GM18507 (cell line): ENCODE results near the gene CUL2.

Experiments used
- DNase-seq: peaks from one replicate; pipeline ENCODE4 v3.0.0; 2011; ENCODE audit warnings: low read depth; ENCODE audit not compliant: insufficient read length; ENCODE audit errors: extremely low spot score
- FAIRE-seq: peaks from 2 replicates; lab custom pipeline; 2011; peaks lifted over from hg19 to GRCh38; lab: Jason Lieb, UNC

The CUL2 gene

DNA sequence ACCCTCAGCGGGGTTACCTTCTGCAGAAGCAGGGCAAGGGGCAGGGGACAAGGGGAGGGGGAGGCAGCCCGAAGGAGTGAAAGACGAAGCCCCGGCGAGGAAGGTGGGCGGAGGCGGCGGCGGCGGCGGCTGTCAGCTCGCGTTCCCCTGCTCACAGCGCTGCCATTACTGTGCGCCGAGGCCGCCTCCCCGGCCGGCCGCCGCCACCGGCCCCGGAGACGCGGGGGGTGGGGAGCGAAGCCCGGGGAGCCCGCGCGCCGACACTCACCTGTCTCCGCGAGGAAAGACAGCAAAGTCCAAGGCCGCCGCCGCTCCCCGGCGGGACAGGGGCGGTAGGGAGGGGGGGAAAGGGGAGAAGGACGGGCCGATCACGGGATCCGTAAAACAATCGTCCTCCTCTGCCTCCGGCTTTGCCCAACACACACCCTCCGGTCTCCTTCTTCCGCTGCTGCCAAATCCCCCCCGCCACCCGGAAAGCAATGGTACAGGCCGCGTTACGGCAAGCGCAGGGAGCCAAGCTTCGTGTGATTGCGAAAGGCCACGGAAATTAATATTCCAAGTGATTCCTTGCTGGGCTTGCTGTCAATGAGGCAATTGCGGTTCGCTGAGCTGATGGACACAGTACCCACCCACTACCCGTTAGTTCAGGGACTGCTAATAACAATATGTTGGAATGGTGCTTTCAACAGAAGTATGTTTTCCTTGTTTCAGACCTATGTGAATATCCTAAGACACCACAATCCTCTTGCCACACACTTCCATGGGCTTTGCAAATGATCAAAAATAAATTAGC, at the start of gene CUL2:
TSS of gene CUL2 (minus strand) at position 180 of the 793 bp plus-strand sequence. CDS start 19,024 bp downstream, outside the sequence.
- FAIRE-seq: peak; percentile 91
- DNase-seq: peak; percentile 84

DNA sequence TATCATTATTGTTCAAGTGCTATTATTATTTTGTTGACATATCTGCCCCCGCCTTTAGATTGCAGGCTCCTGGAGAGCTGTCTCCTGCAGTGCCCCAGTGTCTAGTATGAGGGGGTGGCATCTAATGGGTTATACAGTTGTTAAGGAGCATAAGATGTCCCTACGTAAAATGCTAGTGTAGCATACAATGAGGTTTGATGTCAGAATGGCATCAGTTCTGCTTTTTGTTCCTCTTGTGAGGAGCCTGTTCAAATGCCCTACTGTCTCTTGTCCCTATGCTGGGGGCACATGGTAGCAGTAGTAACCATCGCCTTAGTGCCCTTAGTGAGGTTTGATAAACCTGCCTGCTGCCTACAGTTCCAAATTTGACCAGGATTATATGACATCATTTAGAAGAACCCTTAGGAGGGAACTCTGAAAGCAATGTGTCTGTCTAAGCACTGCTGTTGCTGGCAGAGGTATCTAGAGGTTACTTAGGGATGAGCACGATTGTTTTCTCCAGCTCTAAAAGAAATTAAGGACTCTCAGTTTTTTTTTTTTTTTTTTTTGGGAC, 46.2 kb upstream of the CUL2 start:
- FAIRE-seq (peak; percentile 79), DNase-seq (no peak)

DNA sequence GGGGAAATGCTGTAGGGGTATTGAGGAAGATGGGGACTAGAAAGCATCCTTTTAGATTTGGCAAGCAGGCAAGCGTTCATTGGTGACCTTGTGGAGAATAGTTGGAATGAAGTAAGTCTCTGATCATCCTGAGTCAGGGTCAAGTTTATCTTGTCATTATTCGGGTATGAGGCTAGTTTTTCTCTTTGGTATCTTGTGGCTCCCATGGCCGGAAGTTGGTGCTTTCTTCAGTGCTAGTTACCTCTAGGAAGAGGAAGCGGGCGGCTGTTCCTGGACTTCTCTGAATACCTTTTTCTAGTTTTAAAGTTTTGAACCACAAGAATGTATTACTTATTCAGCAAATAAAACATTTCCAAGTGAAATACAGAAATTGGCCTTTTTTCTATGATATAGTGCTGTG, 45.7 kb upstream of the CUL2 start:
- no peak for DNase-seq
- peak; percentile 85 for FAIRE-seq

DNA sequence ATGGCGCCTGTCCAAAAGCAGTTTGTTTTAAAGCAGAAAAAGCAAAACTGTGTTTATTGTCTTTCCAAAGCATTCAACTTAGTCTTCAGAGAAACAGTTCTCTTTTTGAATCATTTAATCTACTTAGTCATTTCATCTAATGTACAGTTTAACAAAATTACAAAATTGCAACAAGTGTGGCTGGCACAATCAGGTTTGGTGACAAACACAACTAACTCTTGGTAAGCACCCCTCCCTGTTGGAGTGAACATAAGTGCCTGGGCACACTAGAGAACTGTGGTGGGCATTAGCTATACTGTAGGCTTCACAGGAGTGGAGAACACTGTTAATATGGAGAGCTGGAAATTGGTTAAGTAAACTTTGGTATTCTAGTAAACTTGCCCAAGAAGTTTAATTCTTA, 43.4 kb upstream of the CUL2 start:
- DNase-seq (no peak), FAIRE-seq (peak; percentile 24)

DNA sequence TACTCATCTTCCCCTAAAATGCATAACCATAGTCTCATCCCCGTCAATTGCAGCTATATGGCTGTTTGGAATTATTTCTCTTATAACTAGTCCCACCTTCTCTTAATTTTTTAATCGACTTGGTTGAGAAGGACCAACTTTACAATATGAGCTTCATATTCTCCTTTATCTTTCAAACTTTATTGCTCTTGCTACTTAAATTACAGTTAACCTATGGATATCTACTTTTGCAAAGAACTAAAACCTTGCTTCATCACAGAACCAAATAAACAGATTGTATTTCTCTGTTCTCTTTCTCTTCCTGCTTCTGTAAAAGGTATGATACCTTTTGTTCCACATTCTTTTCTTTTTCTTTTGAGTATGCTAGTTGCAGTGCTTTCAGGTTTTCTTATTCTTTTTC, 42.6 kb upstream of the CUL2 start:
- DNase-seq: no peak
- FAIRE-seq: peak; percentile 66

DNA sequence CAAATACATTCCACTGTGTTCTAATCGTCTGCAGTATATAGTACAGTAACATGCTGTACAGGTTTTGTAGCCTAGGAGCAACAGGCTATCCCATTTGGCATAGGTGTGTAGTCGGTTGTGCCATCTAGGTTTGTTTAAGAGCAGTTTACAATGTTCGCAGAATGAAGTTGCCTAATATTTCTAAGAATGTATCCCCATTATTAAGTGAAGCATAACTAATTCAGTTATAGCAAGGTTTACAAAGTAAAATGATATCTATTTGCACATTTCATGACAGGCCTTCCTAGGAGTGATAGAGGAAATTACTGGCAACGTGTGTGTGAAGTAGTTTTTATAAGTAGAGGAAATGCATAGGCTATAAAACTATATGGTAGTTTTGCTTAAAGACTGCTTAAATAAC, 40.5 kb upstream of the CUL2 start:
- FAIRE-seq (peak; percentile 18), DNase-seq (no peak)

DNA sequence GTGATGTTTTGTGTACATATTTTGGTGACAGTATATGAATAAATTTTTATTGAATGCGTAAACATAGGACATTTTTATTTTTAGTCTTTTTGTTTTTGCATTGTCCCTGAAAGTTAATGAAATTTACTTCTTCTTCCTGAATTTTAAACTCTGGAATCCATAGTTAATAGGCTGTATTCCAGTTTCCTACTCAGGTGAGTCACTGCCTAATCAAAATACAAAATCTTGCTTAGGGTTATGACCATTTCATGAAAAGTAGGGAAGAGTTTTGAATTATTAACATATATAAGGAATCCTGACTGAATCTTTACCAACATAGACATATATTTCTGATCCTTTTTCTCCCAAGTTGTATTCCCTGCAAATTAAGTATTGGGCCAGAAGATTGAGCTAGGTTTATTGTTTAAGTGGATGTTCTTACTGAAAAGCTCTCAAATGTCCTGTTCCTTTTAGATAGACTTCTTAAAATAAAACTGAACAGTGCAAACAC, 39.1 kb upstream of the CUL2 start:
- DNase-seq (no peak), FAIRE-seq (peak; percentile 21)

DNA sequence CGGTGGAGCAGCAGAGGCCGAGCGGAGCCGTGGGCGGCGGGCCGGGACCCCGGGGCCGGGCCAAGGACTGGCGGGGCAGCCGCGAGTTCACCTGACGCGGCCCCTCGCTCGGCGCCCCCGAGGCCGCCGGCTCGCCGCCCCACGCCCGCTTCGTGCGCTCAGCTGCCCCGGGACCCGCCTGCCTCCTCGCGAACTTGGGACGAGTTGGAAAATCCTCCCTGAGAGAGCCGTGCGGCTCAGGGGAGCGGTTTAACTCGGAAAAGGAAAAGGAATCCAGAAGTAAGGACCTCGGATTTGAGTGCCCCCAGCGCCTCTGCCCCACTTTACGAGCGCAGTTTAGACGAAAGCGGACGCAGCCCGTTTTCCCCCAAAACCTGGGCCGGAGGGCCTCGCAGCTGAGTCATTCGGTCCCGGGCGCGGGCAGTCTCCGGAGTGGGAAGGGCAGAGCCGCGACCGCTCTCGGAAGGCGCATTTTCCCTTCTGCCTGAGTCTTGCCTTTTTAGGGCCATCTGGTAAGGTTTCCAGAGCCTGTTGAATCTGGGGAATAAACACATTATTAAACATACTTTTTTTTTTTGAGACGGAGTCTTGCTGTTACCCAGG, 37.2 kb upstream of the CUL2 start:
- FAIRE-seq: no peak

DNA sequence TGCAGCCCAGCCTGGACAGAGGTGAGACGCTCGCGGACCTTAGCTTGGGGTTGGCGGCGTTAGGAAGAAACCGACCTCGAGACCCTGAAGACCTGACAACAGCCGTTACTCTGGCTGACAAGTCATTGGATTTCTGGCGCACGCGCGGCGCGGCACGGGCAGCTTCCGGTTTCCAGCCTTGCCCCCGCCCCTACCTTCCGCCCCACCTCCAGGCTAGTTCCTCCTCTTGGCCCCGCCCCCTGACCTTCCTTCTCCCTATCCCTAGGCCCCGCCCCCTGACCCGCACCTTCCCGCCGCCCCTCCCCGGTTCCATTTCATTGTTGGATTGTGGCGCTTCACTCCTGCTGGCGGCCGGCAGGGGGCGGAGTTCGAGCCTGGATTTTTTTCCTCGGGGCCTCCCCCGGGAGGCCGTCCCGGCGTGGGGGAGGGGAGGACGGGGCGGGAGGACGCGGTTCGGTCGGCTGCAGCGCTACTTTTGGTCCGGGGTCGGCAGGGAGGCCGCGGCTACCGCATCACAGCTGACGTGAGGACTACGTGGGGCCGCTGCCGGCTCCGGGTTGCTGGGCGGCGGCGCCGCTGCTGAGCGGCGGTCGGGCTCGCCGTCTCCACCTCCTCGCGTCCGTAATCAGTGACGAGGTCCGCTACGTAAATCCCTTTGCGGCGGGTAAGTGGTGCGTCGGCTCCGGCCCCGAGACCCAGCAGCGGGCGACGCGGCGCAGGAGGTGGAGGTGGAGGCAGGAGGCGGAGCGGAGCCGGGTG, 36.6 kb upstream of the CUL2 start, which contains the start of gene CREM:
TSS of gene CREM (plus strand) at position 317 of the 759 bp plus-strand sequence. CDS start 10,990 bp downstream, outside the sequence.
- peak; percentile 87 for DNase-seq
- FAIRE-seq: peak; percentile 96

More for the DNA sequence above, 37.2 kb upstream of the CUL2 start:
- DNase-seq: no peak

DNA sequence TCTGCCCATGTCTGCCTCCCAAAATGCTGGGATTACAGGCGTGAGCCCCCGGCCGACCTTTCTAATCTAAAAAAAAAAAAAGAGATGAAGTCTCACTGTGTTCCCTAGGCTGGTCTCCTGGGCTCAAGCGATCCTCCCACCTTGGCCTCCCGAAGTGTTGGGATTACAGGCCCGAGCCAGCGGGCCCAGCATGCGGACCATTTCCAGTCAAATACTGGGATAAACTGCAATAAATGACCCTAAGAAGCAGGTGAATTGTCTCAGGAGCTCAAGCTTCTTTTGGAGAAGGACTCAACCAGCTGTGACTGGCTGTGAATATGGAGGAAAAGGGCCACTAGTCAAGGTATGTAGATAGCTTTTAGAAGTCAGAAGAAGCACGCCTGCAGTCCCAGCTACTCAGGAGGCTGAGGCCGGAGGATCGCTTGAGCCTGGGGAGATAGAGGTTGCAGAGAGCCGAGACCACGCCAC, 36.0 kb upstream of the CUL2 start:
- FAIRE-seq (no peak), DNase-seq (no peak)

DNA sequence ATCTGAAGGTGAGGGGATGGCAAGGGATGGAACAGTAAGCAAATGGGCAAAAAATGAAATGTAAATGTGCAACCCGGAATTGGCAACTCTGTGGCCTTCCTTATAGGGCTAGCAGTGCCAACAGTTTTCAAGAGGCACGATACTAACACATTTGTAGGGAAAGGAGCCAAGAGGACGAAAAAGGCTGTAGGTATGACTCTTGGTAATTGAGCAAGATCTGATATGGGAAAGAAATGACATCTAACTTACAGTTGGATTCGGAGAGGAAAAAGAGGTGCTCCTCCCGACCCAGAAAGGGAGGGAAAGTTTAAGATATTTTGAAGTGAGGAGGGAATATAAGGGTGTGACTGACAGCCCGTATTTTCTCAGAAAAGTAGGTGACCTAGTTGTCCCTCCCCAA, 34.4 kb upstream of the CUL2 start:
- DNase-seq (no peak), FAIRE-seq (no peak)

DNA sequence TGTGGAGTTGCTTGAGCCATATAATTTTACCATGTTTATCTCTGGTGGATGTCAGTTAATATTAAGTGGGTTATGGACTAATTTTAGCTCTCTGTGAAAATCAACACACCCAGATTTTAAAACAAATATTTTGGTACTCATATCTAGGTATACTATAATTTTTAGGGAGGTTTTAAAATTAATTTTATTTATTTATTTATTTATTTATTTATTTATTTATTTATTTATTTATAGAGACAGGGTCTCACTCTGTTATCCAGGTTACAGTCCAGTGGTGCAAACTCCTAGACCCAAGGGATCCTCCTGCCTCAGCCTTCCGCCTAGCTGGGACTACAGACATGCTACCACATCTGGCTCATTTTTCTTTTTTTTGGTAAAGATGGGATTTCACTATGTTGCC, 29.2 kb upstream of the CUL2 start:
- FAIRE-seq (no peak), DNase-seq (no peak)

DNA sequence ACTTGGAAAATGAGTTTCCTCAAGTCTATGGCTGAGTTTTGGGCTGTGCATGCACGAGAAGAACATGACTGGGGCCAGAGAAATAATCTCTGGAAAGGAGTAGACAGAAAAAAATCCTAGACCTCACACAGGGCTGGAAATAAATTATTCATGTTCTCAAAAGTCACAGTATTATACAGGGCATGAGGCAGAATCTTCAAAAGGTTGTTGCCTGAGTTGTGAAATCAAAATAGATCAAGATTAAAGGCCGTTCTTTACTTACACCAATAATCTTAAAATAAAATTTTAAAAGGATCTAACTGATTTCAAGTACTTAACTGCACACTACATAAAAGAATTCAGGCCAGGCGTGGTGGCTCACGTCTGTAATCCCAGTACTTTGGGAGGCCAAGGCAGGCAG, 22.4 kb upstream of the CUL2 start:
- no peak for FAIRE-seq
- no peak for DNase-seq

DNA sequence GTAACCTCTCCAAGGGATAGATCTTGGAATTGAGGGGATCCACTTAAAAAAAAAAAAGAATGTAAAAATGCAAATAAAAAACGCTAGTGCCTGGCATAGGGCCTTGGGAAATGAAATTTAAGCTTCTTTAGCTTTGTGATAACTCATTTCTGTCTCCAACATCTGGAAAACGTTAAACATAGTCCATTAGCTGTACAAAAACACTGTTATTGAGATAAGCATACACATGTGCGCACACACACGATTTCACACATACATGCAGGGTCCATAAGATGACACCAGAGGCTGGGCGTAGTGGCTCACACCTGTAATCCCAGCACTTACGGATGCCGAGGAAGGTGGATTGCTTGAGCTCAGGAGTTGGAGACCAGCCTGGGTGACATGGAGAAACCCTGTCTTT, 13.7 kb upstream of the CUL2 start:
- DNase-seq: no peak
- no peak for FAIRE-seq

DNA sequence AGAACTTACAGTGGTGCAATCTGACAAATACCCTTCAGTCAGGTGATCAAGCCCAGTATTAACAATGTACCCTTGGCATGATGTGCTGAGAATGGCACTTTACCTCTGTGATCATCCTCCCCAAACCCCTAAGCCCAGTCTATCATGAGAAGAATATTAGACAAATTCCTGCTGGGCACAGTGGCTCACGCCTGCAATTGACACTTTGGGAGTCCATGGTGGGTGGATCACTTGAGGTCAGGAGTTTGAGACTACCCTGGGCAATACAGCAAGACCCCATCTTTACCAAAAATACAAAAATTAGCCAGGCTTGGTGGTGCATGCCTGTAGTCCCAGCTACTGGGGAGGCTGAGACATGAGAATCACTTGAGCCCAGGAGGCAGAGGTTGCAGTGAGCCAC, 7.4 kb upstream of the CUL2 start:
- DNase-seq: no peak
- no peak for FAIRE-seq

DNA sequence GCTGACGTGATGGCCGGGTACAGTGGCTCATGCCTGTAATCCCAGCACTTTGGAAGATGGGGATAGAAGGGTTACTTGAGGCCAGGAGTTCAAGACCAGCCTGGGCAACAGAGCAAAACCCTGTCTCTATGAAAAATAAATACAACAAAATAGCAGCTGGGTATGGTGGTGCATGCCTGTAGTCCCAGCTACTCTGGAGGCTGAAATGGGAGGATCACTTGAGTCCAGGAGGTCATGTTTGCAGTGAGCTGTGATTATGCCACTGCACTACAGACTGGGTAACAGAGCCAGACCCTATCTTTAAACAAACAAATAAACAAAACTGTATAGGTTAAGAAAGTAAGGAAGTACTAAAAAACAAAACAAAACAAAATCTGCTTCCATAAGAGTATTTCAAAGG, 6.2 kb upstream of the CUL2 start:
- DNase-seq (no peak), FAIRE-seq (no peak)

DNA sequence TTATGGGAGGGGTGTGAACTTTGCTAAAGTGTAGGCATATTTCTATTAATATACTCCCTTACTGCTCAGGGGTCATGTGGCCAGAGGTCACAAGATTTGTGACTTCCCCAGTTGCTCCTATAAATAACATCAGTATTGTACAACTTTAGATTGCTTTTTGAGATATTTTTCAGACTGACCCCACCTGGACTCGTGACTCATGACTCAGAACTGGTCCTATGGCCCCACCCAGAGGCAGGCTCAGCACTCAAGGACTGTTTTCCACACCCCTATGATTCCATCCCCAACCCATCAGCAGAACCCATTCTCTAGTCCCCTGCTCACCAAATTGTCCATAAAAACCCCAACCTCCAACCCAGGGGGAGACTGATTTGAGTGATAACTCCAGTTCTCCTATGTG, 2.7 kb upstream of the CUL2 start:
- FAIRE-seq (no peak), DNase-seq (no peak)

DNA sequence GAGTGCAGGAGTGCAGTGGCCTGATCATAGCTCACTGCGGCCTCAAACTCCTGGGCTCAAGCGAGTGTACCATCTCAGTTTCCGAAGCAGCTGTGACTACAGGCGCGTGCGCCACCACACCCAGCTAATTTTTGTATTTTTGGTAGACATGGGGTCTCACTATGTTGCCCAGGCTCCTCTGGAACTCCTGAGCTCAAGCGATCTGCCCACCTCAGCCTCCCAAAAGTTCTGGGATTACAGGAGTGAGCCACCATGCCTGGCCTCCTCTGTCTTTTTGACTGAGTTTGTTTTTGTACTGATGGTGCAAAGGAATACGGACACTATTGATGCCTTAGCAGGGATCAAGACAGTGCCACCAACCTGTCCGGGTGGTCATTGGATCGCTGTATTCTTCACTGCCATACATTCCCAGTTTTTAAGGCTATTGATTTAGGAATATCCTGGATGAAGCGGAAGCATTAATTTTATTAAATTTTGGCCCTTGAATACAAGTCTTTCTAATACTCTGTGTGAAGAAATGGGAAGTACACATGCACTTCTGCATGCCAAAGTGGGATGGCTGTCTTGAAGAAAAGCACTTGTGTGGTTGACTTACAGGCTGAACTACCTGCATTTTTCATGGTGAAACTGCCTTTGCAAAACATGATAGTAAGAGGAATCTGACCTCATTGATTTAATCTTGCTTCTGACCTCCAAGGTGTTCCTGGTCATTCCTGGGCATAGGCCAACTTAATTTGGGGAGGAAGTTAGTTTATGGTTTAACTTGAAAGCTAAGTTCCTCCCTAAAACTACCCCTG, 2.1 kb upstream of the CUL2 start:
- FAIRE-seq: no peak
- no peak for DNase-seq

DNA sequence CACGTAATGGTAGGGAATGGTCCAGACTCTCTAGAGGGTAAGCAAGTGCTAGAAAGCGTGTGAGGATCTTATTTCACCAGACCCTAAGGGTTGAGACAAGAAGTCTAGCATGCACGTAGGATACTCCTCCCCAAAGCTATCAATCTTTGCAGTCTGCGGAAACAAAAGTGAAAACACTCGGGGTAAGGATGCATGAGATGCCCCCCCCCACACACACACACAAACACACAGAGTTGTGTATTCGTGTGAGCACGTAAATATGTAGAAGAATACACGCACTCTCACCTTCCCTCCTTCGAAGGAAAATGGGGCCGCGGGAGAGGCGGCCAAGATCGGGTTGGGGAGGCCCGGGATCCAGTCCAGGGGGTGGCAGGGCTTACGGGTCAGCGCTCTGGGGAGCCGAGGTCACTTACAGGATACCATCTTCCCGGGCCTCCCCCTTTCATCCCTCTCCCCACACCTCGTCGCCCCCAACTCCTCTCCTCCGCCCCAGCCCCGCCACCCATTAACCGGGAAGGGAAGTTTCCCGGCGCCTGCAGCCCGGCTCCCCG, 455 bp downstream of the CUL2 start:
- DNase-seq: peak; percentile 5
- FAIRE-seq: no peak
